OCI-LY1 (cell line): ENCODE results near the gene TNFRSF18.

Experiments used
- CTCF ChIP-seq: fragments of 200-600 bp; sonication (generic), shearing (Covaris generic); IDR thresholded peaks from 2 replicates; pipeline ENCODE4 v1.5.1; 2017; ENCODE audit warnings: mild to moderate bottlenecking, antibody characterized with exemption, low read length, moderate library complexity, mixed read lengths
- EZH2 ChIP-seq: fragments of 200-600 bp; sonication (generic), shearing (Covaris generic); IDR thresholded peaks from 2 replicates; pipeline ENCODE4 v1.8.0; 2017; ENCODE audit warnings: borderline replicate concordance, mixed run types, mild to moderate bottlenecking, antibody characterized with exemption, low read length, moderate library complexity, mixed read lengths

GRCh38 chr1:1185101-1185765 is 21.2 kb downstream of the TNFRSF18 start:
- TF ChIP-seq CTCF (no peak), EZH2 (no peak)
